Stimulated activated CD8-positive, alpha-beta memory T cell treated with anti-CD3 and anti-CD28 coated beads, Interleukin-15, amount 100 ng/mL, for 1 hour (primary cell): ENCODE results near the gene HDAC2.

Experiments used
- DNase-seq: peaks from one replicate; pipeline ENCODE4 v3.0.0-alpha.2; 2020; ENCODE audit warnings: low read depth

Gene HDAC2

GRCh38 chr6:113909224-113909856 is 61.6 kb downstream of the HDAC2 start:
- DNase-seq = no peak

- DNase-seq = no peak
Observed at GRCh38 chr6:113908801-113909200, 62.1 kb downstream of the HDAC2 start.

GRCh38 chr6:113907102-113907815 is 63.7 kb downstream of the HDAC2 start:
- no peak for DNase-seq

GRCh38 chr6:113903666-113904330 is 67.2 kb downstream of the HDAC2 start:
- no peak for DNase-seq

- DNase-seq = no peak
Observed at GRCh38 chr6:113901482-113901881, 69.5 kb downstream of the HDAC2 start.

GRCh38 chr6:113894712-113895674 is 76.0 kb downstream of the HDAC2 start:
- no peak for DNase-seq

- DNase-seq = no peak
Observed at GRCh38 chr6:113893866-113894265, 77.1 kb downstream of the HDAC2 start.

GRCh38 chr6:113893451-113893850 is 77.5 kb downstream of the HDAC2 start:
- no peak for DNase-seq

GRCh38 chr6:113888956-113889630 is 81.9 kb downstream of the HDAC2 start:
- no peak for DNase-seq

- no peak for DNase-seq
Observed at GRCh38 chr6:113888493-113888892, 82.5 kb downstream of the HDAC2 start.

- no peak for DNase-seq
Observed at GRCh38 chr6:113886512-113886911, 84.4 kb downstream of the HDAC2 start.

GRCh38 chr6:113884011-113884410 is 86.9 kb downstream of the HDAC2 start:
- no peak for DNase-seq
